NB4 (cell line): ENCODE measurements around the gene FNIP2.

Experiments
- MYC ChIP-seq: IDR thresholded peaks from 2 replicates; pipeline ENCODE4 v1.6.1; 2011; ENCODE audit warnings: low read depth, low read length
- TF ChIP-seq, protein P1 (sequence below): IDR thresholded peaks from one replicate; pipeline ENCODE4 v1.5.1; 2012; ENCODE audit warnings: low read depth, low read length

DNA sequence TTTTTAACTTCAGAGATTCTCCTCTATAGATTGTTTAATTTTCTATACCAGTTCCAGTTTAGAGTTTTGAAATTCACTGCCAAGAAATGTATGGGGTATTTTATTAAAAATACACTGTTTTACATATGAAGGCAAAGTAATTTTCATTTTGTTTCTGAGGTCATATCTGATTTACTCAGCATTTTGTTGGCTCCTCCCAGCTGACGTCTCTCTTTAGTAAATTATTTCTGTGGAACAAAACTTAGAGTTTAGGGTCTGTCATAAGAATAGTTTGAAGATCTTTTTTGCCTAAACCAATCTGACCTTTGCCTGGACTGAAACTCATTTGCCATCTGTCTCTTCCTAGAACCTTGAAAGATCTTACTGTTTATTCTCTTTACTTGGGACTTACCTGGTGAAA lies 16.9 kb downstream of the FNIP2 start:
- no peak for TF ChIP-seq MYC
- TF ChIP-seq, protein P1, sequence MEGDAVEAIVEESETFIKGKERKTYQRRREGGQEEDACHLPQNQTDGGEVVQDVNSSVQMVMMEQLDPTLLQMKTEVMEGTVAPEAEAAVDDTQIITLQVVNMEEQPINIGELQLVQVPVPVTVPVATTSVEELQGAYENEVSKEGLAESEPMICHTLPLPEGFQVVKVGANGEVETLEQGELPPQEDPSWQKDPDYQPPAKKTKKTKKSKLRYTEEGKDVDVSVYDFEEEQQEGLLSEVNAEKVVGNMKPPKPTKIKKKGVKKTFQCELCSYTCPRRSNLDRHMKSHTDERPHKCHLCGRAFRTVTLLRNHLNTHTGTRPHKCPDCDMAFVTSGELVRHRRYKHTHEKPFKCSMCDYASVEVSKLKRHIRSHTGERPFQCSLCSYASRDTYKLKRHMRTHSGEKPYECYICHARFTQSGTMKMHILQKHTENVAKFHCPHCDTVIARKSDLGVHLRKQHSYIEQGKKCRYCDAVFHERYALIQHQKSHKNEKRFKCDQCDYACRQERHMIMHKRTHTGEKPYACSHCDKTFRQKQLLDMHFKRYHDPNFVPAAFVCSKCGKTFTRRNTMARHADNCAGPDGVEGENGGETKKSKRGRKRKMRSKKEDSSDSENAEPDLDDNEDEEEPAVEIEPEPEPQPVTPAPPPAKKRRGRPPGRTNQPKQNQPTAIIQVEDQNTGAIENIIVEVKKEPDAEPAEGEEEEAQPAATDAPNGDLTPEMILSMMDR, result no peak
